HG02763 (cell line): ENCODE measurements around the gene SF3A2.

Experiments
- ATAC-seq: cut with Tn5 transposase; IDR thresholded peaks from one replicate; pipeline ENCODE4 v1.9.1; 2021; ENCODE audit warnings: mild to moderate bottlenecking, moderate library complexity; ENCODE audit not compliant: unreplicated experiment

The SF3A2 gene

DNA sequence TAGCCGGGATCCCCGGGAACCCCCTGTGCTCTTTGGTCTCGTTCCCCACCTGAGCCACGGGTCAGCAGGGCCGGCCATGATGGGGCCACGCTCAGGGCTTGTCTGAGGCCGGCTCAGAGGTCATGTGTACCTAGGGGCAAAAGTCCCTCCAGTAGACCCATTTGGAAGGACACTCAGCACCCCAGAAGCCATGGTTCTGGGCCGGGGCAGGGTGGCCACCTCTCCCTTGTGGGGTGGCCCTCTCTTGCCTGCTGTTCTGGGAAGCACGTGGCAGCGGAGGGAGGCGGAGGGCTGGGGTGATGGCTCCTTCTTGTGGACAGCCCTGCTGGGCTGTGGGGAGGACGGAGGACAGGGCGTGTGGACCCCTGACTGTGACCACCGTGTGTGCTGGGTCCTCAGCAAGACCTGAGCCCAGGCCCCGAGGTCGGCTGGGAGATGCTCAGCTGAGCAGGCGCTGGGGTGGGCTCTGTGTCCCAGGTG, 51.8 kb downstream of the SF3A2 start:
- no peak for ATAC-seq

DNA sequence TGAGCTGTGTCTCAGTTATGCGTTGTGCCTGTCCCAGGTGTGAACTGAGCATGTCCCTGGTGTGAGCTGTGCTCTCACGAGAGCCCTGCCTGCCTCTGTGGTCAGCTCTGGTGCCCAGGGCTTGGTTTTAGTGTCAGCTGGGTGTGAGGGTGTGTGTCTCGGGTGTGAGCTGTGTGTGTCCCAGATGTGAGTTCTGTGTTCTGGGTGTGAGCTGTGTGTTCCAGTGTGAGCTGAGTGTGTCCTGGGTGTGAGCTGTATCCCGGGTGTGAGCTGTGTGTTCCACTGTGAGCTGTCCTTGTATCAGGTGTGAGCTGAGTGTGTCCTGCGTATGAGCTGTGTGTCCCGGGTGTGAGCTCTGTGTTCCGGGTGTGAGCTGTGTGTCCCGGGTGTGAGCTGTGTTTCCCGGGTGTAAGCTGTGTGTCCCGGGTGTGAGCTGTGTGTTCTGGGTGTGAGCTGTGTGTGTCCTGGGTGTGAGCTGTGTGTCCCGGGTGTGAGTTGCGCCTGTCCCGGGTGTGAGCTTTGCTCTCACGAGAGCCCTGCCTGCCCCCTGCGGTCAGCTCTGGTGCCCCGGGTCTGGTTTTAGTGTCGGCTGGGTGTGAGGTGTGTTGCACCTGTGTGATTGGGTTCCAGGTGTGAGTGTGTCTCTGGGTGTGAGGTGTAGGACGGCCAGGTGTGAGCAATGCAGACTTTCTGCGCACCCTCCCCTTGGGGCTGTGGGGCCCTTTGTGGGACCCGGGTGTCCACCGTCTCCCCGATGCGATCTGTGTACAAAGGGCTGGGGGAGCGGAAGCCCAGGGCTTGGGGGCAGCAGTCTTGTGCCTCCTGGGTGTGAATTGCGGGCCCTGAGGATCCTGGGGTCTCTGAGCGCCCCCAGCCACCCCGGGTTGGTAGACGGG, 52.4 kb downstream of the SF3A2 start:
- no peak for ATAC-seq

DNA sequence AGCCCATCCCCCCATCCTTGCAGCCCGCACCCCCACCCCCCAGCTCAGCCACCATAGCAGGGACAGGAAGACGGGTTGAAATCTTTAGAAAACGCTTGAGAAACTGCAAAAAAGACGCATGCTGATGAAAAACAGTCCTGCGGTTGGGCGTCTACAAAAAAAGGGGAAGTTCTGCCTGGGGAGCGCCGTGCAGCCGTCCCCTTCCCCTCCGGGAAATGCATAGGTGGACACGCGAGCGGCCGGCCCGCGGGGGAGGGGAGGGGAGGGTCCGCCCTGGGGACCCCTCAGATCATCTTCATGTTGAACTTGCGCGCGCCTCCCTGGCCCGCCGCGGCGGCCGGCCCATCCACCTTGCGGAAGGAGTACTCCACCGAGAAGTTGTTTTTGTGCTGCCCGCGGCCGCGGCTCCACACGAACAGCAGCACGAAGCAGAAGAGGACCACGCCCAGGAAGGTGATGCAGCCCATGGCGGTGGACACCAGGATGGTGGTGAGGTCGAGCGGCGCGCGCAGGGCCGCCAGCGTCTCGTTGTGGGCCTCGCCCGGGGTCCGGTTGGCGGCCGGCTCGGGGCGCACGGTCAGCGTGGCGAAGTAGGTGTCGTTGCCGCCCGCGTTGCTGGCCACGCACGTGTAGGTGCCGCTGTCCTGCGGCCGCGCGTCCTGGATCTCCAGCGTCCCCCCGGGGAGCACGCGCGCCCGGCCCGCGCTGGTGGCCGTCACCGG, 53.3 kb downstream of the SF3A2 start:
- ATAC-seq: no peak

DNA sequence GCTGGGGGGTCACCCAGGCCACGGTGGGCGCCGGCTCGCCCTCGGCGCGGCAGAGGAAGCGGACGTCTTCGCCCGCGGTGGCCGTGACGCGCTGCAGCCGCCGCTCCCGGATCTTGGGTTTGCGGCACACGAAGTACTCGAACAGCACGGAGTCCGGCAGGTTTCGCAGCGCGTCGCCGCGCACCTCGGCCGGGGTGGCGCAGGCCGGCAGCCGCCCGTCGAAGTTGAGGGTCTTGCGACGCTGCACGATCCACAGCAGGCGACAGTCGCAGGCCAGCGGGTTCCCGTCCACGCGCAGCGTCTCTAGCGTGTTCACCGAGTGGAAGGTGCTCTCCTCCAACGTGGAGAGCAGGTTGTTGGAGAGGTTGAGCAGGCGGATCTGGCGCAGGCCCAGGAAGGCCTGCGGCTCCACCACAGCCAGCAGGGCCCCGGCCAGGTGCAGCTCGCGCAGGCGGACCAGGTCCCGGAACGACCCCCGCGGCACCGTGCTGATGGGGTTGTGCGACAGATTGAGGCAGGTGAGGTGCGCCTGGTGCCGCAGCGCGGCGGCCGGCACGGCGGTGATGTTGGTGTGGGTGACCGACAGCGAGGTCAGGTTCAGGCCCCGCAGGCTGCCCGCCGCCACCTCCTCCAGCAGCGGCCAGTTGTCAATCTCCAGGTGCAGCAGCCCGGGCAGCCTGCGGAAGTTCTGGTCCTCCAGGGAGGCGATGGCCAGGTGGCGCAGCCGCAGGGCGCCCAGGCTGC, 54.0 kb downstream of the SF3A2 start:
- ATAC-seq: no peak

DNA sequence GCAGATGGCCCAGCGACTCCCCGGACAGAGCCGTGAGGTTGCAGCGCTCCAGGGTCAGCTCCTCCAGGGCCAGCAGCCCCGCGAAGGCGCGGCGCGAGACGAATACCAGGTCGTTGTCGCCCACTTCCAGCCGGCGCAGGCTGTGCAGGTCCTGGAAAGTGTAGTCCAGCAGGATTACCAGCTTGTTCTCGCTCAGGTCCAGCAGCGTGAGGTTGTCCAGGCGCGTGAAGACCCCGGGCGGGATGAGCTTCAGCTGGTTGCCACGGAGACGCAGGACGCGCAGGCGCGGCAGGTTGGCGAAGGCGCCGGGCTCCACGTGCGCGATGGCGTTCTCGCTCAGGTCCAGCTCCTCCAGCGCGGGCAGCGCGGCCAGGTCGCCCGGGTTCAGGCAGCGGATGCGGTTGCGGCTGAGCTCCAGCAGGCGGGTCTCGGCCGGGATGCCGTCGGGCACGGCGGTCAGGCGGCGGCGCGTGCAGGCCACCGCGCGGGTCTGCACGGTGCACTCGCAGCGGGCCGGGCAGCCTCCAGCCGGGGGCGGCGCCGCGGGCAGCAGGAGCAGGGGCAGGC, 54.6 kb downstream of the SF3A2 start:
- ATAC-seq: no peak

DNA sequence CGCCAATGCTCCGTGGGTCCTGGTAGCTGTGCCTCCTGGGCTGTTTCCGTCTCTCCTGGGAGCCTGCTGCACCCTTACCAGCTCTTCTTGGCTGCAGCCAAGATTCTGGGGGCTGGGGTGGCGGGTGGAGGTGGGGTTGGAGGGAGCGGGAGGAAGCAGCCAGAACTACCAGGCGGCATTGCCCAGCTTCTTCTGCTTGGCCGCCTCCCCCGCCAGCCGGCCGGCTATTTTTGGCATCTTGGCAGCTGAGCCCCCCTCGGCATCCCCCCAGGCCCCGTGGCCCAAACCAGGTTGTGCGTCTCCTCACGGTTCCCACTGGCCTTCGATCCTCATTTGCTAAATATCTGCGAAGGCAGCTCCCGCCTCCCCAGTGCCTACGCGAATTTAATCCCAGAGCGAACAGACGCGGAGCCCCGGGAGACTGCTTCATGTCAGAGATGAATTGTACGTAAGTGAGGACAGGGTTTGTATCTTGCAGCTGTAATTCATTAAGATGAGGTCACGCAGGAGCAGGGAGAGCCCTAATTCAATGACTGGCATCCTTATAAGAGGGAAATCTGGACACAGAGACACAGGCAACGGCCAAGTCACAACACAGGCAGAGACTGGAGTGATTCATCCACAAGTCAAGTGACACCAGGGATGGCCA, 58.2 kb downstream of the SF3A2 start:
- ATAC-seq: no peak

DNA sequence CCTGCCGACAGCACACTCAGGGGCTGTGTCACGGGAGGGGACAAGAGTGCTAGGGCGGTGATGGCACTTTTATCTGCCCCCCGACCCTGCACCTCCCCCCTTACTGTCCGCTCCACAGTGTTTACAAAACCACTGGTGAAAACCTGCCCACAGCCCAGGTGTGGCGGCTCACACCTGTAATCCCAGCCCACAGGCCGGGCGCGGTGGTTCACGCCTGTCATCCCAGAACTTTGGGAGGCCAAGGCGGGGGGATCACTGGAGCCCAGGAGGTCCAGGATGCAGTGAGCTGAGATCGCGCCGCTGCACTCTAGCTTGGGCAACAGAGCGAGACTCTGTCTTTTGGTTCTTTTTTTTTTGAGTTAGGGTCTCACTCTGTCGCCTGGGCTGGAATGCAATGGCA, 59.5 kb downstream of the SF3A2 start:
- no peak for ATAC-seq
